Tibial nerve (tissue), 4 donors: ENCODE measurements around the gene LGALS9.

Experiments used
- EP300 ChIP-seq, 2 donors: sonication (generic); formaldehyde crosslinking; IDR thresholded peaks; one replicate each; pipeline ENCODE4 v1.6.1; 2017; ENCODE audit warnings: antibody characterized with exemption in 2 of 2, mild to moderate bottlenecking in 1 of 2
- POLR2A ChIP-seq, 2 donors: fragments of 450-650 bp; IDR thresholded peaks; one replicate each; pipeline ENCODE4 v1.6.1; 2017; ENCODE audit warnings: antibody characterized with exemption in 2 of 2, mild to moderate bottlenecking in 2 of 2, moderate library complexity in 2 of 2
- TF ChIP-seq, protein P1 (sequence below), 5 experiments: fragments of 200-600 bp in 3 of 5; fragments of 450-650 bp in 2 of 5; sonication (generic) in 3 of 5; IDR thresholded peaks; one replicate each; pipeline ENCODE4 v1.5.1; 2016 to 2019; ENCODE audit warnings: antibody characterized with exemption in 5 of 5, mild to moderate bottlenecking in 3 of 5, moderate library complexity in 2 of 5

- TF ChIP-seq, protein P1, sequence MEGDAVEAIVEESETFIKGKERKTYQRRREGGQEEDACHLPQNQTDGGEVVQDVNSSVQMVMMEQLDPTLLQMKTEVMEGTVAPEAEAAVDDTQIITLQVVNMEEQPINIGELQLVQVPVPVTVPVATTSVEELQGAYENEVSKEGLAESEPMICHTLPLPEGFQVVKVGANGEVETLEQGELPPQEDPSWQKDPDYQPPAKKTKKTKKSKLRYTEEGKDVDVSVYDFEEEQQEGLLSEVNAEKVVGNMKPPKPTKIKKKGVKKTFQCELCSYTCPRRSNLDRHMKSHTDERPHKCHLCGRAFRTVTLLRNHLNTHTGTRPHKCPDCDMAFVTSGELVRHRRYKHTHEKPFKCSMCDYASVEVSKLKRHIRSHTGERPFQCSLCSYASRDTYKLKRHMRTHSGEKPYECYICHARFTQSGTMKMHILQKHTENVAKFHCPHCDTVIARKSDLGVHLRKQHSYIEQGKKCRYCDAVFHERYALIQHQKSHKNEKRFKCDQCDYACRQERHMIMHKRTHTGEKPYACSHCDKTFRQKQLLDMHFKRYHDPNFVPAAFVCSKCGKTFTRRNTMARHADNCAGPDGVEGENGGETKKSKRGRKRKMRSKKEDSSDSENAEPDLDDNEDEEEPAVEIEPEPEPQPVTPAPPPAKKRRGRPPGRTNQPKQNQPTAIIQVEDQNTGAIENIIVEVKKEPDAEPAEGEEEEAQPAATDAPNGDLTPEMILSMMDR (IDR thresholded peaks at IDR 0.05): no peak
- no peak for TF ChIP-seq EP300 (IDR thresholded peaks at IDR 0.05)
- TF ChIP-seq POLR2A (IDR thresholded peaks at IDR 0.05): no peak
Measured at GRCh38 chr17:27633312-27634025, 2.5 kb downstream of the LGALS9 start.
